Measurements from ENCODE around the gene P4HA2. TPM values are rescaled to one million over a fixed set of nuclear protein-coding genes. Genes with fewer than 3 reads are reported as not detected.
A peak's percentile ranks its signal among the peaks of the same experiment; 100 is the strongest.

The P4HA2 gene
- total RNA-seq, 1 donor from 2014 or later: 304 TPM

DNA sequence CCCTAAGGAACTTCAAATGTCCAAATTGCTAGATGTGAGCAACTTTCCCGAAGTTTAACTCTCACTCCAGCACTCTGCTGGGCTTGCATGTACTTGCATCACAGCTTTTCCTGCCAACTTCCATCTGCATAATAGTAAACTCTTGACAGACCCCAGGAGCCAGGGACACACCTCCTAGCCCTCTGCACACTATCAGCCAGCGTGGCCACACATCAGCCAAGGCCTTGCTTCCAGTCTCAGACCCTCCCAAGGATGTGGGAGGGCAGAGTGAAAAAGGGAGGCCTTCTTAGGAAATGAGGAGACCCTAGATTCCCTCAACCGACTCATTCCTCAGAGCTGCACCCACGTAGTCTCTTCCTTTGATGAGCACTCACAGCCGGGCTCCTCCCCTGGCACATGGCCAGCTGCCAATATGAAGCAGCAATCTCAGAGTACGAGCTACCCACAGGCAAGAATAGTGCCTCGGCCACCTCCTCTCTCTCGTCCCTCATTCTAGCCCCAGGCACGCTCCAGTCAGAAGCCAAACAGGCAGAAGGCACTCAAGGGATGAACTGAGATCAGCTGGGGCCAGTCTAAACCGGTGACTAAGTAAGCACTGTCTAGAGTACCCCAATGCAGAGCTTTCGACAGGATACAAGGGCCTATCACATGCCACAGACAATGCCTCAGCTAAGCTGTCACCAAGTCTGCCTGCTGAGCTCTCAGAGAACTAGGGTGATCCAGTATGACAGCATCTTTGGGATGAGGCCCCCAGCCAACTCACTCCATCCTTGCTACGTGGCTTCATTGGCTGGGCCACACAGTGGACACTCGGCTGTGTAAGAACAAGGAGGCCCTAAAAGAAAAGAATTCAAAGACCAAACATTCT, 2.3 kb downstream of the P4HA2 start:
- DNase-seq (ENCODE audit: low read depth): peak; percentile 98

DNA sequence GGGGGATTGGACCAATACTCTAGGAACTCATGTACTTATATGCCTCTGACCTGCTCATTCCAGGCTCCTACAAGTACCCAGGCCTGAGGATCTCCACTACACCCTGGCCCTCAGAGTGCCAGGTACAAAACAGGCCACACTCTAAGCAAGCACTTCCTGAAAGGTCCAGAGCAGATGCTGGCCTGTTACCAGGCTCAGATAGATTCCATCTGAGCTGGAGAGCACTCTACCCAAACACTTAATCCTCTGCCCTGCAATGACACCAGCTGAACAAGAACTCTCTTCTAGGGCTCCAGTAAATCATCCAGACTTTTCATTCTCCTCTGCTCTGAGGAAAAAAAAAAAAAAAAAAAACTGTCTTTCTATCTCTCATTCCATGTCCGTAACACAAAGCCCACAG, 2.9 kb downstream of the P4HA2 start:
- peak; percentile 69 for DNase-seq (ENCODE audit: low read depth)

DNA sequence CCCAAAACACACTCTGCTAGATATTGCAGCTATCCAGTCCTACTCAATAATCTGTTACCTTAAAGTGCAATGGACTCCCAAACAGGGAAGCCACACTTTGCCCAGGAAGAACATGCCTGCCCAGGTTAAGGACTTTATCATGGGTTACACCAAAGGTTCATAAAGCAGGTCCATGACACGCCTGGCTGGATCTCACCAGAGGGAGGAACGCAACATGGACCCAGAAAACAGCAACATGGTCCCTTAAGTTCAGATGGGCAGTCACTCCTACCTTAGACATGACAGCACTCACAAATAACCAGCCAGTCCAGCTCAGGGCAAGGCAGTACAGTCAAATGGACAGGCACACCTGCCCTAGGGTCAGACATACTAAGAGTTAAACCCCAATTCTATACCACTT, 3.8 kb downstream of the P4HA2 start:
- no peak for DNase-seq (ENCODE audit: low read depth)

DNA sequence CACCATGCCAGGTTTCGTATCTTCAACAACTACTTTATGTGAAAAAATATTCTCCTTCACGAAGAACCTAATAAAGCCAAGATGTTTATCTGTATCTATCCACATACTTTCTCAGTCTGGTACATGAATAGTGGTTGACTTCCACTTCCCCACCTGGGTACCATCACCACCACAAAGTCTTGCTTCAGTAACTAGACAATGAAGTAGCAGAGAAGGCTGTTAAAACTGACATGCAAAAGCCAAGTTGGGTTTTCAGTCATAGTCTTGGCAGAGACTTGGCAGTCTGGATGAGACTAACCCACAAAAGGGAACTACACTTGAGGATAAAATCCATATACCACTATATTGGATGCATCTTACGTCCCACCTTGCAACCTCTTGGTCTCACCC, 5.0 kb downstream of the P4HA2 start:
- no peak for DNase-seq (ENCODE audit: low read depth)

DNA sequence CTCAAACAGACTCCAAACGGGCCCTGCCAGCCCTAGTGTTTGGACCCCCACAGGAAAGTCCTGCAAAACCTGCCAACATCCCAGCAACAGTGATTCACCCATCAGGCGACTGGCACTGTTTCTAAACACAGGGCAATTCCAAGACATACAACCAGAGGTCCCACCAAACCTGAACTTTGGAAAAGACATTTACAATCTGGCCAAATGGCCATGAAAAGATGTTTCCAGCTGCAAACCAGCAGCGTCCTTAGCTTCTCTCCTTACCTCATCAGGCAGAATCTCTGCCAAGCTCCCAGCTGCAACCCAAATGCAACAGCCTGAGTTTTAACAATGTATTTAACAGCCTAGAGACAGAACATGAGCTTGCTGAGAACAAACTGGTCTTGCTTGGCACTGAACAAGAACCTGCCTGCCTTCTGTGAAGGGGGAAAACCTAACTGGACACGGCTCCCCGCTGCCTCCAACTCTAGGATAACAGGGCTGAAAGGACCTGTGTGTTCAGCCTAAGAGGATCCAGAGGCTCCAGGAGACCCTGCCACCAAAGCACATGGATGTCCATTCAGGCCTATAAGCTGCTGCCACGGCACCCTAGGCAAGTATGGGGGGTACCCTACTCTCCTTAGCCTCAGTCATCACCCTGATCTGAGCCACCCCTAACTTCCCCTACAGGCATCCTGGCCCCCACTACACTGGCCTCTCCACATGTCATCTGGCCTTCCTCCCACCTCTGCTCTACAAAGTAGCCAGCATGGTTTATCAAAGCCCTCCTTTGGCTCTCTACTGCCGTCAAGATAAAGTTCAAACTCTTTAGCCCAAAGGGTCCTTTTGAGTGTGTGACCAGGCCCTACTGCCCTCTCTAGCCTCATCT, 5.6 kb downstream of the P4HA2 start:
- peak; percentile 76 for DNase-seq (ENCODE audit: low read depth)

DNA sequence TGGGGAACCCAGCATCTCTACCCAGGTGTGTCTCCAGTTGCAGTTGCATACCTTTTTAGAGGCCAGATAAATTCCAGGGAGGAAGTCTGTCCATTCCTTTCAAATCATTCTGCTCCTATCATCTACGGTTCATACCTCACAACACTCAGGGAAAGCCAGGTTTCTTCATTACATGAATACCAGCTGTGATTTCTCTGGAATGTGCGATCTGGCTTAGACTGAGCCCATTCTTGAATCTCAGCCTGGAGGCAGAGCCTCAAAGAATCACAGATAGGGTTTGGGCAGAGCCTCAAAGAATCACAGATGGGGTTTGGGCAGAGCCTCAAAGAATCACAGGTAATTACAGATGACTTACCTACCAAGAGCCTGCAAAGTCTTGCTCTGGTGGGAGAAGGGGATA, 7.2 kb downstream of the P4HA2 start:
- no peak for DNase-seq (ENCODE audit: low read depth)

DNA sequence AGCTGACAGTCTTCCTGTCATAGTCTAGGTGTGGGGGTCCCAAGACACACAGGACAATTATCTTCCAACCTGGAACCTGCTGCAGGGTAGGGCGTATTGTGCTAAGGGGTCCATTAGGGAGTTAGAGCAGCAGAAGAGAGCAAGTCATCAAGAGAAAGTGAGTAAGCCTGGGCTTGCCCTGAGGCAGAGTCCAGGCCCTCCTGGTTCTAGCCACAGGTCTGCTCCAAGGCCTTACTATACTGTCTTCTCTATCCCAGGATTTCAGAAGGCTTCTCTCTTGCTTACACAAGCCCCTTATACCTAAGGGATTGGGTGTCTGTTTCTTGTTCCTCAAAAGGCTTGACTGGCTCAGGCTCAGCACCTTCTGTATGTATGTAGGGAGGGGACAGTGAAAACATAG, 7.7 kb downstream of the P4HA2 start:
- no peak for DNase-seq (ENCODE audit: low read depth)

DNA sequence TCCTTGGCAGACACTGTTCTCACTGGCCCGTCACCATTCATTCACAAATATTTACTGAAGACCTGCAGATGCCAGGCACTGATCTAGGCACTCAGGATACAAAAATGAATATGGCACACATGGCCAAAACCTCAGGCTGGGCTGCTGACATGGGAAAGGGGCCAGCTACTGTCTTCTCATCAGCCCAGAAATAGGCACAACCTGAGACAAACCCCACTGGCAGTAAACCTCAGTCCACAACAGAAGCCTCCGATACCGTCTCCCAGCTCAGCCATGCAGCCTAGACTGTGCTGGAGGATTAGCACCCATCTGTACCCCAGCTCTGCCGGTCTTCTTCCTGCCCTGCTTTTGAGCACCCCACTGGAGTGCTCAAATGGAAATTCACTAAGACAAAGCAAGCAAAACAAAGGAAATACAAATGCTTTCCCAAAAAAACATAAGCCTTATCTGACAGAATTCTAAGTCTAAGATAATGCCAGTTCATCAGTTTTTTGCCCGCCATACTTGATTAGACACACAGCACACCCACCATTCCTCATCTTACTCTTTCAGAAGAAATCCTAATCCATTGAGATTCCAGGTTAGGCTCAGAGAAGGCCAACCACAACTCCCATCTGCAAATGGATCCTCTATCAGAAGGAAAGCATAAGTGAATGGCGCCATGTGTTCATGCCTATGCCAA, 8.2 kb downstream of the P4HA2 start:
- DNase-seq (ENCODE audit: low read depth): peak; percentile 48

DNA sequence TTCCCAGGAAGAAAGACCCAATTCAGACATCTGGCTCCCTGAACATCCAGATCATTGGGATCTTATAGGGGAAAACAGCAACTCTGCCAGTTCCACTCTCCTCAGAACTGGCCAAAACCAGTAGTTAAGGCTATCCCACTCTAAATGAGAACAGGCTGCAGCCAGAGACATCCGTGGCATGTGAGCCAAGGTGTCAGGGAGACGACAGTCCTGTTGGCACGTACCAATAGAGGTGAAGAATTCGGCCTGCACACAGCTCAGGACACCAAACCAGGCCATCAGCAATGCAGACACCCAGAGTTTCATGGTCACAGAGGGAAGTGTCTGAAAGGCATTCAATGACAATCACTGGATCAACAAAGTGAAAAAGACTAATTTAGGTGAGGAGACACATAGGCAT, 9.3 kb downstream of the P4HA2 start:
- no peak for DNase-seq (ENCODE audit: low read depth)

DNA sequence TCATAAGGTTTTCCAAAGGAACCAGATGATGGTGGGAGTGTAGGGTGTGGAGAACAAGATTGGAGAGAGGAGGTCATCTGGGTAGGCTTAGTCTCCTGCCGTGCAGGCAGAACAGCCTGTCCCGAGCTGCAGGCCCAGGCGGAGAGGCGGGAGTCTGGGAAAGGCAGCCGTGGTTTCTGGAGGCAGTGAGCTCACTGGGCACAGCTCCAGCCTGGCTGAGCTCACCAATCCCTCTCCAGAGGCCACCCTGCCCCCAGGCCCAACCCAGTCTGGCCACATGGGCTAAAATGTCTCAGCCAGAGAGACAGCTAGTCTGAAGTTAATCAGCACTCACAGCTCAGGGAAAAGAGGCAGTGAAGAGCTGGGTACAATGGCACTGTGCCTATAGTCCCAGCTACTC, 12.3 kb downstream of the P4HA2 start:
- DNase-seq (ENCODE audit: low read depth): peak; percentile 99

DNA sequence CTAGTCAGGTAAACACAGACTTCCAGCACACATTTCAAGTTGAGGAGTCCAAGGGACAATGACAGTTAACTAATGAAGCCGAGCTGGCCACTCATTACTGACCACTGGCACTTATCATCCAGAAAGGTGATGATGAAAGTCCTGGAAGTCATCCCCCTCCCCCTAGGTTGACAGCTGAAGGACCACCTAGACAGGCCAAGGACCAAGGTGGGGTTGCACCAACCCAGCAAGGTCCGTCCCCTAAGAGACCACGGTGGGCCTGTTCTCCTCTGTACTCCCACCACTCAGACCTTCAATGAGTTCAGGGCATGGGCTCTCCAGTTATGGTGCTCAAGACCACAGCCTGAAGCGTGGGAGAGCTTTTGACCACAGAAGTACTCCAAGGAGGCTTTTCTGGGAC, 13.2 kb downstream of the P4HA2 start:
- peak; percentile 48 for DNase-seq (ENCODE audit: low read depth)

DNA sequence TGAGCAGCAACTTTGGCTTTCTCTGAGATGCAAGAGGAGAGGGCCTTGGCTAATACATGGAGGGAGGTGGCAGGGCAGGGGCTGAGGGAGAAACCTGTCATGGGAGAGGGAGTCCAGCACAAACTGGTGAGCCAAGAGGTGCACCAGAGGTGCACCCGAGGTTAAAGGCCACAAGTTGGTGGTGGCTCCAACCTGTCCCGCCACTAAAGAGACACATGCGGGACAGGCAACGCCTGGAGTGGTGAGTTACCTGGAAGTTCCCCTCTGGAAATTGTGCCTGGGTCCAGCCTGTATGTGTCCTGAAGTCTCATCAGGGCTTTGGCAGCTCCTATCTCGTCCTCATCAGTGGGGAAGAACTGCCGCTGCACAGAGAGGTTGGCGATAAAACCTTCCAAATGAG, 14.0 kb downstream of the P4HA2 start:
- no peak for DNase-seq (ENCODE audit: low read depth)

DNA sequence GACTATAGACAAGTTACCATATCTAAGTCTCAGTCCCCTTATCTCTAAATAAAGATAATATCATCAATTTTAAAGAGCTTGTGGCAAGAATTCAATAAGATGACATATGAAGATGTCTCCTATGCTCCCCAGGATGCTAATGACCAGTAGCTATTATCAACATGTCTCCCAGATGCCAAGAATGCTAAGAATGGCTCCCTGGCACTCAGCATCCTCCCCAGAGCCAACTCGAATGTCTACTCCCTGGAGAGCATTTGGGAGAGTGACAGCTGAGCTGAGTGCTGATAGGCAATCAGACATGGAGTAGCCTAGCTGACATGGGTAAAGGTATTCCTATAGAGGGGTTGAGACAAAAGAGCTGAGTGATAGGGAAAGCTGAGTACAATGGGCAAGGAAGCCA, 15.9 kb downstream of the P4HA2 start:
- DNase-seq (ENCODE audit: low read depth): peak; percentile 94

DNA sequence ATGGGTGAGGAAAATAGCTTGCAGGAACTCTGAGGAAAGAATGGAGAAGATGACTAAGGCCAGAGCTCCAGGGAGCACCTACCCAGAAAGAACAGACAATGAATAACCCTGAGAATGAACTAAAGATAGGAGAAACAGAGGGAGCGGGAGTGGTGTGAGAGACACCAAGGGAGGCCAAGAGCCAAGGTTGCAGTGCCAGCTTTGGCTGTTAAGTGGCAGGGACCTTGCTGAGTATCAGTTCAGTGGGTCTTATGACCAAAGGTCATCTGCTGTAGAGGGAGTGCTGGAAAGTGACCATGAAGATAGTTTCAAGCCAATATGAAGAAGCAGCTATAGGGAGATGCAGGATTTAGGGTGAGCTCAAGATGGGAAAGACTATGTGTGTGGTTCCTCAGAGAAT, 16.7 kb downstream of the P4HA2 start:
- no peak for DNase-seq (ENCODE audit: low read depth)

DNA sequence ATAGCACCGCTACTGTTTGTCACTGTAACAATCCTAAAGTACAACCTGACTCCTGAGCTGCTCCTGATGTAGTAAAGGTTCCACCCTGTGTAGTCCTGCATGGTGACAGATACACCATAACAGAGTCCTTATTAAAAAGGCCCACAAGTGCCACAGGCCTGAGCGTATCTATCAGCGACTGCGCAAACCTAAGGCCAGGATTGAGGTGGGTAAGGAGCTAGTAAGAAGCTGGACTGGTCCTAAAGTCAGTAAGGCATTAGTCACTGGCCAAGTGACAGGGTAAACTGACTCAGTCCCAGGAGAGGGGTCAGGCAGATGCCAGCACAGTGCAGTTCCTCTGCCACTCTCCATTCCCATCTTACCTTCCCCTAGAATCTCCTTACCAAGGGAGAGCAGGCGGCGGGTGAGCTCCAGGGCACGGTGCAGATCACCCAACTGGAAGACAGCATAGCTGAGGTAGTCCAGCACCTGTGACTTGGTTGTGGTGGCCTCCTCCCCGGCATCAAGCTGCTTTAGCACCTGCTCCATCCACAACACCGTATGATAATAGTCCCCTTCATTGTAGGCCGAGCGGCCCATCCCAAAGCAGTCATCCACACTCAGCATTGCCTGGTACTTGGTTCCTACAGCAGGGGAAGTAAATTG, 17.6 kb downstream of the P4HA2 start:
- no peak for DNase-seq (ENCODE audit: low read depth)

DNA sequence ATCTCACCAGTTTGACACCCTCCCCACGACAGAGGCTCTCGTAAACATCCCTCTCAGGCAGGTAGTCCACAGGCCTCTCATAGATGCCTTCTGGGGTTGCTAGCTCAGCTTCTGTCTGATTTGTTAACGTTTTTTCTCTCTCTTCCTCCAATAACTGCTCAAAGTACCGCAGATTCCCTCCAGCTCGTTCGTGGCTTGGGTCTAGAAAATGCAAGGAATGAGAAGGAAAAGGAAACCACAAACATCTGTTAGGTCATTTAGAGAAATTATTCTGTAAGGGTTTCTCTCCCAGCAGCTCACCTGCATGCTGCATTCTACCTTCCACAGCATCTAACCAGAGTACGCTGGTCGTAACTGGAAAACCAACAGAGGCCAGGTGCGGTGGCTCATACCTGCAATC, 18.5 kb downstream of the P4HA2 start:
- peak; percentile 63 for DNase-seq (ENCODE audit: low read depth)

DNA sequence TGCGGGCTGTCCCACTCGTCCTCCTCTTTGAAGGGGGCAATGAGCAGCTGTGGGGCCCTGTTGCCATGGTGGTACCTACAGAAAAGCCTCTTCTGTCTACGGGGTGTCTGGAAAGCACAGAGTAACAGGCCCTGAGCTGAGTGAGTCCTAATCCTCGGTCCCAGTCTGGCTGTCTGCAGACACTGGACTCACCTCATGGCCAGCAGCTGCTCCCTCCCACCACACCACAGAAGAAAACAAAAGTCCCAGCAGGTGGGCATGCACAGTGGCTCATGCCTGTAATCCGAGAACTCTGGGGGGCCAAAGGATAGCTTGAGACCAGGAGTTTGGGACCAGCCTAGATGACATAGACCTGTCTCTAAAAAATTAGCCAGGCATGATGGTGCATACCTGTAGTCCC, 19.9 kb downstream of the P4HA2 start:
- peak; percentile 94 for DNase-seq (ENCODE audit: low read depth)

DNA sequence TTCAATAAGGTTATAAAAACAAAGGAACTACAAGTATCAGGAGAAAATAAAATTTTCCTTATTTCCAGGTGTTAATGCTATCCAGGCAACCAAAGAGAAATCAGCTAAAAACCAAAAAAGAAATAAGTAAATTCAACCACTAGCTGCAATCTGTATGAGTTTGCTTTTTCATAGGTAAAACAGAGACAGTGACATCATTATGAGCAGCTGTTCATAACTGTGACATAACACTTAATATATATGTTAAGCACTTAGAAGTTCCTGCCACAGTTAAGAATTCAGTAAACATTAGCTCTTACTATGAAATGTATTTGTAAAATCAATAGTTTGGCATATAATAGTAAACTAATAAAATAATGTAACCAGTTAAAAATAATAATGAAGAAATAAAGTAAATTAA, 20.9 kb downstream of the P4HA2 start:
- no peak for DNase-seq (ENCODE audit: low read depth)

DNA sequence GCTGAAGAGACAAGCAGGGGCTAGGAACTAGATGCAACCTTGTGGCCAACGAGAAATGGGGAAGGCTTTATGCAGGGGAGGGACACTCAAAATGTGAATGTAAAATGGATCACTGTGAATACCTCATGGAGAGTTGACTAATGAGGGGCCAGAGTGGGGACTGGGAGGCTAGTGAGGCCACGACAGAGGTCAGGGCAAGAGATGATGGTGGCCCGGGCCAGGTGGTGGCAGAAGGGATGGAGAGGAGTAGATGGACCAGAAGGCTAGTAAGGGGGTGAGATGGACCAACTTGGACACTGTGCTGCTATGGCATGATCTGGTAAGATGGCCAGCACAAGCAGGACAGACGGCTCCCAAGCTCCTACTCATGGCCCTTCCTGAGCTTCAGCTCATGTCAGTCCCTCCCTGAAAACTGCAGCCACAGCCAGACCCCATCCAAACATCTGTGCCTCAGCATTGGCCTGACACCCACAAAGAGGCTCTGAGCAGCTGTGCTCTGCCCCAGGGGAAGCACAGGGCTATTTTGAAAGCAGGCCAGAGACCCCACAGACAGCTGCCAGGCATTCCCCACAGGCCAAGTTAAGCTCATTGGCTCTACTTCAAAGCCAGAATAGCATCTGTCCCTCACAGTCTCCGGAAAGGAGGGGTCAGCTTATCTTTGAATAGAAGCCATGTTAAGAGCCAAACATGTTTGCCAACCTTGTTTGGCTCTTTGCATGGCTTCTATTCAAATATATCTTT, 22.1 kb downstream of the P4HA2 start:
- DNase-seq (ENCODE audit: low read depth): peak; percentile 100

DNA sequence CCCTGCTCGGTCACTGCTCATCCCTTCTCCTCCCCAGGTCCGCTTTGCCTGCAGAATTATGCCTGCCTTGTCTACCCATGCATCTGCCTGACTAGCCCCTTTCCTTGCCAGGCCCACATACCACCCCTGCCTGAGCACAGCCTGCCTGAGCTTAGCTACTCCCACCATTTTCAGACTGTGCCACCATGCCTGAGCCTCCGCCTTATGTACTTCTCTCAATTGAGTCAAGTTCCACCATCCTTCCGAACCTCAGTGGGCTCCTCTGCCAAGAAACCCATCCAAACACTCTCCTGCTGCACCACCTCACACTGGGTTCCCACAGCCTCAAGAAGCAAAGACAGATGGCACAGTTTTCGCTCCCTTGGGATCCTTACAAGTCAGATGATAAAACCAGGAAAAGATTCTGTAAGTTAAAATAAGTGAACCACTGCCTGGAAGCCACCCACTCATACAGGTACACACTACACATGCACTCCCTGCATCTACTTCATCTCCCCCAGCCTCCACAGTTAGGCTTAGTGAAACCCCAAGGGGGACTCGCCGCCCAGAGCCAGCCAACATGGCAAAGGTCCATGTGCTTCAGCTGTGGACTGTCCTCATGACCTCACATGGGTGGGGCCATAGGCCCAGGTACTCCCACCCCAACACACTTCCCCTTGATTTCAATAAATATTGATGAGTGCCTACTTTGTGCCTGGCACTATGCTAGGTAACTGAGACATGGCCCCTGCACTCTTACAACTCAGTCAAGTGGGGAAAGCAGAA, 23.1 kb downstream of the P4HA2 start:
- peak; percentile 56 for DNase-seq (ENCODE audit: low read depth)
